SK-N-MC (cell line): Measurements from ENCODE around the gene AGBL1.

Experiments used
- EZH2 ChIP-seq: fragments of 200-600 bp; sonication (generic); IDR thresholded peaks from one replicate; pipeline ENCODE4 v1.6.1; 2017; ENCODE audit warnings: antibody characterized with exemption
- FOXP2 ChIP-seq: optimal IDR thresholded peaks from 2 replicates; pipeline ENCODE3; 2011; ENCODE audit warnings: mild to moderate bottlenecking, moderate library complexity; ENCODE audit not compliant: insufficient read depth; ENCODE audit errors: extremely low read length, control extremely low read depth
- POLR2AphosphoS5 ChIP-seq: IDR thresholded peaks from 2 replicates; pipeline ENCODE4 v1.6.1; 2012; ENCODE audit warnings: mild to moderate bottlenecking, low read depth, low read length, borderline replicate concordance

- no peak for TF ChIP-seq POLR2AphosphoS5
- TF ChIP-seq EZH2, result no peak
- no peak for TF ChIP-seq FOXP2
These were observed 531.9 kb downstream of the AGBL1 start for GRCh38 chr15:86611417-86612040.
